ENCODE measurements around the gene BMPER. TPM values are rescaled to one million over a fixed set of nuclear protein-coding genes. Genes with fewer than 3 reads are reported as not detected.
A peak's percentile ranks its signal among the peaks of the same experiment; 100 is the strongest.

BMPER gene
- total and polyA plus RNA-seq, 8 donors: 1.9 to 9.5 (median 4.6) TPM; not detected in 1

DNA sequence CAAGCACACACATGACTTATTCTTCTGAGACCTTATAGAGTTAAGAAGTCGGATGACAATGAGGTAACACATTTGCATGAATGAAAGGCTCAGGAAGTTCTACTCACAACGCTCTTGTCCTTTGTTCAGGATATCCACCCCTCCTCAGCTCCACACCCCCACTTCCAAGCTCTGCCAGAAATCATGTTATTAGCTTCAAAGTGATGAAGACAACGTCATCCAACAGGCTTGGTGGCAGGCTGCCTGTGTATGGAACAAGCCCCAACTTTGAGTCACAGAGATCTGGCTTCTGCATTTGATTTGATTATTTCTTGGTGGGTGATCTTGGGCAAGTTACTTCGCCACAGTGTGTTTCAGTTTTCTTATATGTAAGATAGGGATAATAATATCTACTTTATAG, 12.4 kb upstream of the BMPER start:
- Histone ChIP-seq H3K36me3 (no peaks in the 10 kb centered on the region), H3K27ac (no peak overlapping the region), H3K27me3 (no peaks in the 10 kb centered on the region), H3K4me1 (peaks cover 5 to 35% (median 15%) of the 10 kb centered on the region in 4 donors), H3K4me3 (no peak overlapping the region), H3K9me3 (no peaks in the 10 kb centered on the region)
- TF ChIP-seq CTCF (IDR thresholded peaks at IDR 0.05) (no peak), POLR2A (IDR thresholded peaks at IDR 0.05) (no peak), POLR2AphosphoS5 (IDR thresholded peaks at IDR 0.05) (no peak), EP300 (IDR thresholded peaks at IDR 0.05) (no peak)
- DNase-seq: no peak
- intact Hi-C loops (cut with DNase I; ENCODE audit: low total_unique reads): loop anchor here (10.0 kb wide), 1 partner anchor 138 kb away; no protein-coding TSS in a partner anchor
- 66 to 81% (median 75%) methylated on average over 4 of the region's 4 CpGs for WGBS, 5 donors

DNA sequence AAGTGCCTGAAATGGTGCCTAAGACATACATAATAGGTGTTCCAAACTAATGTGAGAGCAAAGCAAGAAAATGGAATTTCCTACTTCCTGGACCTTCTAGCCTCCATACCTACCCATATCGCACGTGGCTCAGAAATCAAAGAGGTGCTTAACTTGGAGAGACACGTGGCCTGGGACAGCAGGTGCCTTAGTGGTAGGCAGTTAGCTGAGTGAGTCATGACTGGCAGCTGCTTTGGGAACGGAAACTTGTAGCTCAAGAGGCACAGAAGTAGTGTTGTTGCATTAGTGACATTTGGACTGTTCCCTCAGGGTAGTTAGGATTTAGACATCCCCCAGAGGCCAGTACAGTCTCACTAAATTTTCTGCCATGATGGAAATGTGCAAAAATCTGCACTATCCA, 12.0 kb upstream of the BMPER start:
- intact Hi-C loops (cut with DNase I; ENCODE audit: low total_unique reads): loop anchor here (10.0 kb wide), 1 partner anchor 139 kb away; no protein-coding TSS in a partner anchor
- Histone ChIP-seq H3K27me3 (no peaks in the 10 kb centered on the region), H3K27ac (no peak overlapping the region), H3K4me1 (peaks cover 5 to 35% (median 15%) of the 10 kb centered on the region in 4 donors), H3K36me3 (no peaks in the 10 kb centered on the region), H3K9me3 (no peaks in the 10 kb centered on the region), H3K4me3 (no peak overlapping the region)
- 73 to 81% (median 77%) methylated on average over 4 of the region's 4 CpGs for WGBS, 5 donors
- no peak for TF ChIP-seq CTCF (IDR thresholded peaks at IDR 0.05)
- no peak for TF ChIP-seq POLR2A (IDR thresholded peaks at IDR 0.05)
- TF ChIP-seq EP300 (IDR thresholded peaks at IDR 0.05): no peak
- DNase-seq: no peak

DNA sequence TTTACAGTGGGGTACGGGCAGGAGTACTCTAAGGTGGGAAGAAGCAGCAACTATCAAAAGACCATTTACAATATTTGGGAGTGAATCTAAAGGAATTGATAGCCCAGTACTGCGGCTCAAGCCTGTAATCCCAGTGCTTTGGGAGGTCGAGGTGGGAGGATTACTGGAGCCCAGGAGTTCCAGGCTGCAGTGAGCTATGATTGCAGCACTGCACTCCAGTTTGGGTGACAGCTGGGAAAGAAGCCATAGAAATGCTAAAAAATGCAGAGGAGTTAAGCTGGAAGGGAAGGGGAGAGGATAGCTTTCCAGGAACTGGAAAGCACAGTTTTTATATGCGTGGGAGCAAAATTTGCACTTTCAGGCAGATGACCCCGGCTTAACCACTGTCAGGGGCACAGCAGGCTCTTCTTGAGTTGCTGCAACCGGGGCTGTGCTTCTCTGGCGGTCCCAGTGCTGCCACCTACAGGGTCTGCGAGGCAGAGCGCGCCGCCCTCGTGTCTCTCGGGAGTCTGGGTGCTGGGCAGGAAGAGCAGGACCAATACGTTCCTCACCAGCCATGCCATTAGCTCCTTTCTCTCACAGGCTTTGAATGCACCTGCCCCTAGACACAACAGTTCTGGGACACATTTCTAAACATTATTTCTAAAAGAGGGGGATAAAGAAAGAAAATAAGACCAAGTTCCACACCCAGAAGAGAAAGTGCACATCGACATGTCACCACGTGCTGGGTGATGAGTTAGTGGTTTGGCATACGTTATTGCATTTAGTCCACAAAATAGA, 10.1 kb upstream of the BMPER start:
- H3K4me3 ChIP-seq: no peak overlapping the region
- TF ChIP-seq CTCF (IDR thresholded peaks at IDR 0.05) (peak in 5 of 7 experiments; percentile 82 to 91 (median 84)), EP300 (IDR thresholded peaks at IDR 0.05) (no peak), POLR2AphosphoS5 (IDR thresholded peaks at IDR 0.05) (peak in 1 of 3 donors; percentile 16), POLR2A (IDR thresholded peaks at IDR 0.05) (no peak)
- no peaks in the 10 kb centered on the region for H3K36me3 ChIP-seq
- no peaks in the 10 kb centered on the region for H3K9me3 ChIP-seq
- H3K27me3 ChIP-seq: no peaks in the 10 kb centered on the region
- no peak overlapping the region for H3K27ac ChIP-seq
- peaks cover 5 to 27% (median 10%) of the 10 kb centered on the region in 4 donors for H3K4me1 ChIP-seq
- intact Hi-C loops (cut with DNase I; ENCODE audit: low total_unique reads): loop anchor here (10.0 kb wide), 1 partner anchor 140 kb away; no protein-coding TSS in a partner anchor
- WGBS, 5 donors: 19 to 24% (median 20%) methylated on average over 17 of the region's 17 CpGs
- DNase-seq: peak; percentile 90 to 93

GRCh38 chr7:33900501-33900900, 4.8 kb upstream of the BMPER start:
- TF ChIP-seq EP300 (IDR thresholded peaks at IDR 0.05) (no peak), POLR2A (IDR thresholded peaks at IDR 0.05) (no peak), CTCF (IDR thresholded peaks at IDR 0.05) (no peak), POLR2AphosphoS5 (IDR thresholded peaks at IDR 0.05) (no peak)
- no peak overlapping the region for H3K27ac ChIP-seq
- peaks cover under 1 to 32% (median 21%) of the 10 kb centered on the region in 4 donors for H3K4me1 ChIP-seq
- intact Hi-C loops (cut with DNase I; ENCODE audit: low total_unique reads): no loop called here
- H3K27me3 ChIP-seq: peaks cover 0 to 21% (median 16%) of the 10 kb centered on the region in 3 donors
- DNase-seq: no peak
- H3K9me3 ChIP-seq: no peaks in the 10 kb centered on the region
- no peak overlapping the region for H3K4me3 ChIP-seq
- H3K36me3 ChIP-seq: no peaks in the 10 kb centered on the region

Measured in stomach (tissue), 9 donors.